Measurements from ENCODE around the gene GUCA2A. TPM values are rescaled to one million over a fixed set of nuclear protein-coding genes. Genes with fewer than 3 reads are reported as not detected.

Gene GUCA2A
- total RNA-seq, 1 donor from 2014 or later: not detected

- H3K4me3 Mint-ChIP-seq (ENCODE audit: unreplicated experiment): no peak overlapping the region
- no peak overlapping the region for H3K27ac Mint-ChIP-seq (ENCODE audit: unreplicated experiment)
- H3K36me3 Mint-ChIP-seq (ENCODE audit: low read depth, unreplicated experiment): no peaks in the 10 kb centered on the region
- peaks cover 11% of the 10 kb centered on the region for H3K27me3 Mint-ChIP-seq (ENCODE audit: unreplicated experiment)
- no peaks in the 10 kb centered on the region for H3K4me1 Mint-ChIP-seq (ENCODE audit: unreplicated experiment)
- H3K9me3 Mint-ChIP-seq (ENCODE audit: unreplicated experiment): no peaks in the 10 kb centered on the region
- no peak for TF ChIP-seq CTCF (IDR thresholded peaks at IDR 0.05; ENCODE audit: unreplicated experiment)
- DNase-seq (ENCODE audit: low spot score): no peak
Observed at GRCh38 chr1:42155362-42155761, 9.2 kb downstream of the GUCA2A start.

- H3K9me3 Mint-ChIP-seq (ENCODE audit: unreplicated experiment): no peaks in the 10 kb centered on the region
- H3K36me3 Mint-ChIP-seq (ENCODE audit: low read depth, unreplicated experiment): no peaks in the 10 kb centered on the region
- peaks cover 11% of the 10 kb centered on the region for H3K27me3 Mint-ChIP-seq (ENCODE audit: unreplicated experiment)
- H3K4me1 Mint-ChIP-seq (ENCODE audit: unreplicated experiment): no peaks in the 10 kb centered on the region
- H3K4me3 Mint-ChIP-seq (ENCODE audit: unreplicated experiment): no peak overlapping the region
- TF ChIP-seq CTCF (IDR thresholded peaks at IDR 0.05; ENCODE audit: unreplicated experiment): no peak
- no peak for DNase-seq (ENCODE audit: low spot score)
- H3K27ac Mint-ChIP-seq (ENCODE audit: unreplicated experiment): no peak overlapping the region
Observed at GRCh38 chr1:42154685-42155084, 9.9 kb downstream of the GUCA2A start.

GRCh38 chr1:42153624-42154023, 10.9 kb downstream of the GUCA2A start:
- TF ChIP-seq CTCF (IDR thresholded peaks at IDR 0.05; ENCODE audit: unreplicated experiment): no peak
- H3K4me1 Mint-ChIP-seq (ENCODE audit: unreplicated experiment): no peaks in the 10 kb centered on the region
- H3K36me3 Mint-ChIP-seq (ENCODE audit: low read depth, unreplicated experiment): no peaks in the 10 kb centered on the region
- H3K4me3 Mint-ChIP-seq (ENCODE audit: unreplicated experiment): no peak overlapping the region
- no peaks in the 10 kb centered on the region for H3K9me3 Mint-ChIP-seq (ENCODE audit: unreplicated experiment)
- H3K27me3 Mint-ChIP-seq (ENCODE audit: unreplicated experiment): peaks cover 8% of the 10 kb centered on the region
- no peak overlapping the region for H3K27ac Mint-ChIP-seq (ENCODE audit: unreplicated experiment)
- no peak for DNase-seq (ENCODE audit: low spot score)

GRCh38 chr1:42152907-42153600, 11.5 kb downstream of the GUCA2A start, which contains the start of gene GUCA2B:
TSS of gene GUCA2B (plus strand) at chr1:42153410. CDS start at chr1:42153451, 41 bp downstream.
- Mint-ChIP-seq H3K4me3 (ENCODE audit: unreplicated experiment) (no peak within 1 kb of the TSS), H3K27ac (ENCODE audit: unreplicated experiment) (no peak within 1 kb of the TSS)

More at GRCh38 chr1:42152907-42153600, 11.5 kb downstream of the GUCA2A start, which contains the start of gene GUCA2B:
- Mint-ChIP-seq H3K4me1 (ENCODE audit: unreplicated experiment) (no peaks in the 10 kb centered on the region), H3K9me3 (ENCODE audit: unreplicated experiment) (no peaks in the 10 kb centered on the region), H3K36me3 (ENCODE audit: low read depth, unreplicated experiment) (no peaks in the 10 kb centered on the region), H3K27me3 (ENCODE audit: unreplicated experiment) (peaks cover 8% of the 10 kb centered on the region)
- DNase-seq (ENCODE audit: low spot score): no peak
- TF ChIP-seq CTCF (IDR thresholded peaks at IDR 0.05; ENCODE audit: unreplicated experiment): no peak
